Activated CD4-positive, alpha-beta T cell treated with anti-CD3 and anti-CD28 coated beads, Interleukin-2, amount 10 ng/mL, durations not matched to agents 24 days and 14 days (primary cell): ENCODE data around the gene CELSR3. TPM values are rescaled to one million over a fixed set of nuclear protein-coding genes. Genes with fewer than 3 reads are reported as not detected.
A peak's percentile ranks its signal among the peaks of the same experiment; 100 is the strongest.

Source experiments
- DNase-seq: peaks from one replicate; pipeline ENCODE4 v3.0.0; 2022
- H3K27ac Mint-ChIP-seq: one replicate; pipeline ENCODE4 v1.8.0; 2022; ENCODE audit warnings: mild to moderate bottlenecking, mixed read lengths
- H3K27me3 Mint-ChIP-seq: one replicate; pipeline ENCODE4 v1.8.0; 2022; ENCODE audit warnings: mixed read lengths
- H3K36me3 Mint-ChIP-seq: one replicate; pipeline ENCODE4 v1.8.0; 2022; ENCODE audit warnings: low read depth, mild to moderate bottlenecking, mixed read lengths
- H3K4me1 Mint-ChIP-seq: one replicate; pipeline ENCODE4 v1.8.0; 2021; ENCODE audit warnings: mixed read lengths
- H3K4me3 Mint-ChIP-seq: one replicate; pipeline ENCODE4 v1.8.0; 2022; ENCODE audit warnings: mild to moderate bottlenecking, moderate library complexity, mixed read lengths
- H3K9me3 Mint-ChIP-seq: one replicate; pipeline ENCODE4 v1.8.0; 2021; ENCODE audit warnings: mixed read lengths
- intact Hi-C: fragments of 100-400 bp; cut with micrococcal nuclease; formaldehyde crosslinking; loops from one replicate; pipeline ENCODE4 v1.15.1; 2023
- total RNA-seq: library from RNA; stranded (reverse); gene quantifications from 2 replicates; pipeline ENCODE4 v1.2.3, GENCODE V29; 2022

The CELSR3 gene
- total RNA-seq, 1 donor from 2014 or later: 14.5 TPM

- DNase-seq: no peak
- Mint-ChIP-seq H3K27me3 (no peaks in the 10 kb centered on the region), H3K4me1 (peaks cover 29% of the 10 kb centered on the region), H3K9me3 (no peaks in the 10 kb centered on the region), H3K36me3 (peaks cover 53% of the 10 kb centered on the region), H3K27ac (no peak overlapping the region), H3K4me3 (no peak overlapping the region)
- intact Hi-C loops: no loop called here
Observed at GRCh38 chr3:48682786-48683185, 20.1 kb upstream of the CELSR3 start.

GRCh38 chr3:48681974-48682610, 19.4 kb upstream of the CELSR3 start:
- intact Hi-C loops: no loop called here
- no peak overlapping the region for H3K4me3 Mint-ChIP-seq
- H3K27me3 Mint-ChIP-seq: no peaks in the 10 kb centered on the region
- peaks cover 54% of the 10 kb centered on the region for H3K36me3 Mint-ChIP-seq
- no peaks in the 10 kb centered on the region for H3K9me3 Mint-ChIP-seq
- no peak for DNase-seq
- H3K27ac Mint-ChIP-seq: no peak overlapping the region
- H3K4me1 Mint-ChIP-seq: peaks cover 29% of the 10 kb centered on the region

DNA sequence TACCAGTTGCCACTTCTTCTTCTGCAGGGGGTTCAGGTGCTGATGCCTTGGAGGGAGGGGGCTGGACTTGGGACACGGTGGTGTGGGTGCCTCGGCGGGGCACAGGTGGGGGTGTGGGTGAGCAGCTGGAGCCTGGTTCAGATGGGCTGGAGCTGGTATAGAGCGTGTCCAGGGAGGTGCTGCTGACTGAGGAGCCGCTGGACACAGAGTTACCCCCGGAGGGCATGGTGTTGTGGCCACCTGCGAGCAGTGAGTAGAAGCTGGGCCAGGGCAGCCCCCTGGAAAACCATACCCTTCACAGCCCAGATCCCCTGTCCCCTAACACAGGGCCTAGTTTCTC, 18.8 kb upstream of the CELSR3 start:
- no peaks in the 10 kb centered on the region for H3K9me3 Mint-ChIP-seq
- H3K4me1 Mint-ChIP-seq: peaks cover 27% of the 10 kb centered on the region
- no peaks in the 10 kb centered on the region for H3K27me3 Mint-ChIP-seq
- intact Hi-C loops: no loop called here
- H3K4me3 Mint-ChIP-seq: no peak overlapping the region
- H3K27ac Mint-ChIP-seq: no peak overlapping the region
- DNase-seq: no peak
- peaks cover 53% of the 10 kb centered on the region for H3K36me3 Mint-ChIP-seq

- no peak for DNase-seq
- peak overlapping the region; percentile 54 for H3K27ac Mint-ChIP-seq
- intact Hi-C loops: no loop called here
- no peak overlapping the region for H3K4me3 Mint-ChIP-seq
- H3K4me1 Mint-ChIP-seq: peaks cover 21% of the 10 kb centered on the region
- H3K9me3 Mint-ChIP-seq: no peaks in the 10 kb centered on the region
- H3K27me3 Mint-ChIP-seq: no peaks in the 10 kb centered on the region
- H3K36me3 Mint-ChIP-seq: peaks cover 58% of the 10 kb centered on the region
Observed at GRCh38 chr3:48680811-48681540, 18.3 kb upstream of the CELSR3 start.

DNA sequence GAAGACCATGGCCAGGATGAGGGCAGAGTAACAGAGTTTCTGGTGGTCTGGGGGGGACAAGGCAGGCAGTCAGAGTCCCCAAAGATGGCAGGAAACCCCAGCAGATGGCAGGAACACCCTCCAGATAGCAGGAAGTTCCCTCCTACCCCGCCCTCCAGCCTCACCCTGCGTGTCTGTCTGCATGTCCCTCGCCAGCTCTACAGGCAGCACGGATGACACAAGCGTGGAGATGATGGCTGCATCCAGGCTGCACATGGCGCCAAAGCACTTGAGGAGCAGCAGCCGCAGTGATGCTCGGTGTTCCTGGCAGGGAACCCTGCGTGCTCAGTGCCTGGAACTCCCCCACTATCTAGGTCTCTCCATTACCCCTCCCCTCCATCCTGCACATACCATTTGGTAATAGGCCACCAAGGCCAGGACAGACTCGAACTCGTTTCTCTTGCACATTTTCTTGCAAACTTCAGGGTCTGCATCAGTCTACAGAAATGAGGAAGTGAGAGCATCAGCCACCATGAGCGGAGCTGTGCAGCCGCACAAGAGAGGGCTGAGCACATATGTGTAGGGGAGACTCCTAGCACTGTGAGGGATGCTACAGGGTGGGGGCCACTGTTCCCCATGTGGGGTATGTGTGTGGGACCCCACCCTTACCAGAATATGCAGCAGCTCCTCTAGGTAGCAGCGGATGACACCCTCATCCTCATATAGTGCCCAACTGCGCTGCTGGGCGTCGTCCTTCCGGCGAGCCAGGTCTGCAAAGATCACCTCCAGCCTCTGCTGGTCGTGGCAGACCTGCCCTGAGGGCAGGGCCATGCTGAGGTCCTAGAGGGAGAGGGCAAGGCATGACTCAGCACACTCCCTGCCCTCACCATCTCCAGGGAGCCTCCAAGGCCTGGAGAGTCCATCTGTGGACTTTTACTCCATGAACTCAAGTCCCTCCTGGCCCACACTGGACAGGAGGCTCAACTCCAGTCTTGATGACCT, 17.0 kb upstream of the CELSR3 start:
- H3K27me3 Mint-ChIP-seq: no peaks in the 10 kb centered on the region
- H3K4me3 Mint-ChIP-seq: no peak overlapping the region
- peaks cover 17% of the 10 kb centered on the region for H3K4me1 Mint-ChIP-seq
- intact Hi-C loops: no loop called here
- no peak for DNase-seq
- no peak overlapping the region for H3K27ac Mint-ChIP-seq
- H3K36me3 Mint-ChIP-seq: peaks cover 63% of the 10 kb centered on the region
- no peaks in the 10 kb centered on the region for H3K9me3 Mint-ChIP-seq

GRCh38 chr3:48678566-48679380, 16.1 kb upstream of the CELSR3 start:
- Mint-ChIP-seq H3K27ac (no peak overlapping the region), H3K4me1 (peaks cover 11% of the 10 kb centered on the region), H3K4me3 (no peak overlapping the region), H3K9me3 (no peaks in the 10 kb centered on the region), H3K36me3 (peaks cover 63% of the 10 kb centered on the region), H3K27me3 (no peaks in the 10 kb centered on the region)
- intact Hi-C loops: no loop called here
- no peak for DNase-seq

DNA sequence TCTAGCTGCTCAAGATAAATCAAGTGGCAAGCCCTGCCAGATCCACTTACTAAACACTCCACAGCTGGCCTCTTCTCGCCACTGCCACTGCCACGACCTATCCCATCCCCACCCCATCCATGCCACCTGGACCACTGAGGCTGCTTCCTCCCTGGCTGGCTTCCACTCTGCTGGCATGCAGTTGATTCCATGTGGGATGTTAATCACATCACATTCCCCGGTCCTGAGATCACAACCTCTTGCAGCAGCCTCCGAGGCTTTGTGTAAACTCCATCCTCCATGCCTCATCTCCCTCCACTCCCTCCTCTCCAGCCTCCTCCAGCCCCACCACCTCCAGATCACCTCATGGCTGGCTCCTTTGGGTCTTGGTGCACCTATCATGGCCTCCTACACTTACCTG, 15.4 kb upstream of the CELSR3 start:
- no peaks in the 10 kb centered on the region for H3K27me3 Mint-ChIP-seq
- no peak for DNase-seq
- peak overlapping the region; percentile 4 for H3K27ac Mint-ChIP-seq
- intact Hi-C loops: no loop called here
- H3K9me3 Mint-ChIP-seq: no peaks in the 10 kb centered on the region
- no peak overlapping the region for H3K4me3 Mint-ChIP-seq
- peaks cover 8% of the 10 kb centered on the region for H3K4me1 Mint-ChIP-seq
- H3K36me3 Mint-ChIP-seq: peaks cover 64% of the 10 kb centered on the region

DNA sequence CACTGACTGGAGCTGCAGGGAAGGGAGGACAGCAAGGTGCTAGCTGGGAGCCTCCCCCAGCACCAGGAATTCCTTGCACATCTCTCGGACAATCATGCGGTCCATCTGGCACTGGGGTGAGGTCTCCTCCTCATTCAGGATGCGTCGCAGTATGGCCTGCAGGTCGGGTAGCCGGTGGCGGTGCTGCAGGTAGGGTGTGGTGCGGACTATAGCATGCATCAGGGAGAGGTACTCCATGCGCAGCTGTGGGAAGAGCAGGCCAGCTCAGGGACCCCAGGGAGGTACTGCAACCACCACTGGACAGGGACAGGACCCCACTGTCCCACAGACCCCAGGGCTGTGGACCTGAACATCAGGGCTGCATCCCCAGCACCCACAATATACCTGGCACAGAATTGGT, 11.8 kb upstream of the CELSR3 start:
- H3K4me1 Mint-ChIP-seq: no peaks in the 10 kb centered on the region
- no peak for DNase-seq
- intact Hi-C loops: no loop called here
- H3K4me3 Mint-ChIP-seq: no peak overlapping the region
- H3K36me3 Mint-ChIP-seq: peaks cover 52% of the 10 kb centered on the region
- H3K27me3 Mint-ChIP-seq: no peaks in the 10 kb centered on the region
- no peak overlapping the region for H3K27ac Mint-ChIP-seq
- no peaks in the 10 kb centered on the region for H3K9me3 Mint-ChIP-seq

DNA sequence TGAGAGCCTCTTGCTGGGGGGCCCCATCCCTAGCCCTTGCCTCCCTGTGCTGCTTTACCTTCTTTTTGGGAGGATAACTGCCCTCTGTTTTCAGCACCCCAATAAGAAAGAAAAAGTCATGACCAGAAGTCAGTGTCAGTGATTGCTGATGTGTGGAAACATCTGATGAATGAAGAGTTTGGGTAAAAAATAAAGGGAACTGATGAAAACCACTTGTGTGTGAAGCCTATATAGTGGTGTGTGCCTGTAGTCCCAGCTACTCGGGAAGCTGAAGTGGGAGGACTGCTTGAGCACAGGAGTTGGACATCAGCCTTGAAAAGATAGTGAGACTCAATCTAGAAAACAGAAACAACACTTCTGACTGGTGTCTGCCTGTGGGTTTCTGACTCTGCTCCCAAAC, 9.8 kb upstream of the CELSR3 start:
- Mint-ChIP-seq H3K4me3 (no peak overlapping the region), H3K27ac (no peak overlapping the region), H3K9me3 (no peaks in the 10 kb centered on the region), H3K4me1 (no peaks in the 10 kb centered on the region), H3K27me3 (no peaks in the 10 kb centered on the region), H3K36me3 (peaks cover 43% of the 10 kb centered on the region)
- no peak for DNase-seq
- intact Hi-C loops: no loop called here

- intact Hi-C loops: loop anchor here (2.0 kb wide), 1 partner anchor 108 kb away; the partner anchor contains the start of gene PFKFB4
- Mint-ChIP-seq H3K9me3 (no peaks in the 10 kb centered on the region), H3K4me1 (peaks cover 11% of the 10 kb centered on the region), H3K4me3 (no peak overlapping the region), H3K27ac (no peak overlapping the region), H3K36me3 (peaks cover 13% of the 10 kb centered on the region), H3K27me3 (peaks cover 9% of the 10 kb centered on the region)
- no peak for DNase-seq
Observed at GRCh38 chr3:48664929-48665328, 2.2 kb upstream of the CELSR3 start.

DNA sequence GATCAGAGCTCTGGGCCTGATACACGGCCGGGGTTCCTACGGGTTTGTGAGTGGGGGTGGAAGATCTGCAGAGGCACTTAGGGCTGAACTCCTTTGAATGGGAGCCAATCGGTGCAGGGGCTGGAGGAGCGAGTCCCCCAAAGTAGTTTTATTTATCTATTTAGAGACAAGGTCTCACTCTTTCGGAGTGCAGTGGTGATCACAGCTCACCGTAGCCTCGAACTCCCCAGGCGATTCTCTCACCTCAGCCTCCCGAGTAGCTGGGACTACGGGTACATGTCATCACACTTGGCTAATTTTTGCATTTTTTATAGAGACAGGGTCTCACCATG, 1.6 kb upstream of the CELSR3 start:
- Mint-ChIP-seq H3K4me3 (peak overlapping the region; percentile 96), H3K9me3 (no peaks in the 10 kb centered on the region), H3K4me1 (peaks cover 11% of the 10 kb centered on the region), H3K27me3 (peaks cover 9% of the 10 kb centered on the region), H3K27ac (no peak overlapping the region), H3K36me3 (peaks cover 9% of the 10 kb centered on the region)
- intact Hi-C loops: loop anchor here (2.0 kb wide), 1 partner anchor 107 kb away; the partner anchor contains the start of gene PFKFB4
- DNase-seq: no peak

GRCh38 chr3:48663489-48664312, 1.0 kb upstream of the CELSR3 start:
- H3K27ac Mint-ChIP-seq: peak overlapping the region; percentile 98
- H3K4me1 Mint-ChIP-seq: peaks cover 11% of the 10 kb centered on the region
- peak overlapping the region; percentile 96 for H3K4me3 Mint-ChIP-seq
- H3K36me3 Mint-ChIP-seq: peaks cover 9% of the 10 kb centered on the region
- intact Hi-C loops: loop anchor here (2.0 kb wide), 2 partner anchors 53 to 107 kb away; partner anchors contain the start of genes IP6K2 and PFKFB4
- peaks cover 9% of the 10 kb centered on the region for H3K27me3 Mint-ChIP-seq
- DNase-seq: peak; percentile 98
- H3K9me3 Mint-ChIP-seq: no peaks in the 10 kb centered on the region
